GM12864 (cell line): ENCODE measurements around the gene STYXL1.

Source experiments
- DNase-seq: peaks from one replicate; pipeline ENCODE4 v3.0.0-alpha.2; 2011; ENCODE audit warnings: low read depth
- H3K4me3 ChIP-seq: 2 replicates; pipeline ENCODE4 v1.5.1; 2011; ENCODE audit warnings: mild to moderate bottlenecking, low read depth, low read length, control low read depth
- CTCF ChIP-seq: IDR thresholded peaks from 2 replicates; pipeline ENCODE4 v1.5.1; 2011; ENCODE audit warnings: low read depth, mild to moderate bottlenecking, moderate library complexity, low read length, control low read depth, inconsistent platforms; ENCODE audit errors: missing control alignments

STYXL1 gene

GRCh38 chr7:75992083-75992755 is 55.6 kb downstream of the STYXL1 start:
- no peak for TF ChIP-seq CTCF
- no peak for DNase-seq
- no peak overlapping the region for H3K4me3 ChIP-seq

DNA sequence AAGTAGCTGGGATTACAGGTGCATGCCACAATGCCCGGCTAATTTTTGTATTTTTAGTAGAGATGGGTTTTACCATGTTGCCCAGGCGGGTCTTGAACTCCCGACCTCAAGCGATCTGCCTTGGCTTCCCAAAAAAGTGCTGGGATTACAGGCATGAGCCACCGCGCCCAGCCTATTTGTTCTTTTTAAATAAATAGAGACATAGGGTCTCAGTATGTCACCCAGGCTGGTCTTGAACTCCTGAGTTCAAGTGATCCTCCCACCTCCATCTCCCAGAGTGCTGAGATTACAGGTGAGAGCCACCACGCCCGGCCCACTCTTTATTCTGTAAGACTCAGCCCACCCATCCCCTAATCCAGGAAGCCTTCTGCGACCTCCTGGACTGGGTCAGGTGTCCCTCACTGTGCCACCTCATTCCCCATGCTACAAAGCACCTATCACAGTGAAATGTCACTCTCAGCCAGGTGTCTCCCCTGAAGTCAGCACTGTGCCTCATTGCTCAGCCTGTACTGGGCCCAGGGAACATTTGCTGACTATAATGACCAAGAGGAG is 56.2 kb downstream of the STYXL1 start:
- no peak for TF ChIP-seq CTCF
- H3K4me3 ChIP-seq = no peak overlapping the region
- DNase-seq = no peak

DNA sequence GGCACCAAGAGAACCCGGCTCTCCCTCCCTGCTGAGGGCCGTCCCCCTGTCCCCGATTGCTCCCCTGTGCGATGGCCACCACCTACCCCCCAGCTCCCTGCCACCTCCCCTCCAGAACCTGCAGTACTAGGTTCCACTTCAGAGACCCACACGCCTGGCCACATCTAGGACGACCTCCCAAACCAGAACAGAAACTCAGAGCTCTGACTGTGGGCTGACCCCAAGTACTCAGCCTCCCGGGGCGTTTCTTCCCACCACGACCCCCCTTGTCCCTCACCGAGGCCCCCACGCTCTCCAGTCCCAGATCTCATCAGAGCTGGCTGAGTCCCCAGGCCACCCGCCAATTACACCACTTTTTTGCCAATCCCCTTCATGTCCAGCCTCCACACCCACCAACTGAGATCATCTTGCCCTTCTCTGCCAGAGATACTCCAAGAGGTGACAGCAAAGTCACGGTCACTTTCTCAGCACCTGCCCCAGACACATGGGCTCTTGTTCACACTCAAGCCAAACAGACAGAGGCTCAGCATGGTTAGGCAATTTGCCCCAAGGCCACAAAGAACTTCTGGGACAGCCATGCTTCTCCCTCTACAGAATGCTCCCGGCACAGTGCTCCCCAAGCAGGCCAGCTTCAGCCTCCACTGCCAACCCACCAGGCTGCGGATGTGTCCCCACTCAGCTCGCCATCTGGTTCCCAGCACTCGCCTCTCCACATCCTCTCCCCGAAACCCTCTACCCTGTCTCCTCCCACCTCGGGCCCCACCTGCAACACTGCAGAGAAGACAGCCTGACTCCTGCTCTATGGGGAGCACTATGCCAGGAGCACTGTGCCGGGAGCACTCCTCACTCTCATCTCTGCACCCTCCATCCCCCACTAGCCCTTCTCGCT is 58.1 kb downstream of the STYXL1 start:
- TF ChIP-seq CTCF = no peak
- no peak overlapping the region for H3K4me3 ChIP-seq
- DNase-seq = no peak

DNA sequence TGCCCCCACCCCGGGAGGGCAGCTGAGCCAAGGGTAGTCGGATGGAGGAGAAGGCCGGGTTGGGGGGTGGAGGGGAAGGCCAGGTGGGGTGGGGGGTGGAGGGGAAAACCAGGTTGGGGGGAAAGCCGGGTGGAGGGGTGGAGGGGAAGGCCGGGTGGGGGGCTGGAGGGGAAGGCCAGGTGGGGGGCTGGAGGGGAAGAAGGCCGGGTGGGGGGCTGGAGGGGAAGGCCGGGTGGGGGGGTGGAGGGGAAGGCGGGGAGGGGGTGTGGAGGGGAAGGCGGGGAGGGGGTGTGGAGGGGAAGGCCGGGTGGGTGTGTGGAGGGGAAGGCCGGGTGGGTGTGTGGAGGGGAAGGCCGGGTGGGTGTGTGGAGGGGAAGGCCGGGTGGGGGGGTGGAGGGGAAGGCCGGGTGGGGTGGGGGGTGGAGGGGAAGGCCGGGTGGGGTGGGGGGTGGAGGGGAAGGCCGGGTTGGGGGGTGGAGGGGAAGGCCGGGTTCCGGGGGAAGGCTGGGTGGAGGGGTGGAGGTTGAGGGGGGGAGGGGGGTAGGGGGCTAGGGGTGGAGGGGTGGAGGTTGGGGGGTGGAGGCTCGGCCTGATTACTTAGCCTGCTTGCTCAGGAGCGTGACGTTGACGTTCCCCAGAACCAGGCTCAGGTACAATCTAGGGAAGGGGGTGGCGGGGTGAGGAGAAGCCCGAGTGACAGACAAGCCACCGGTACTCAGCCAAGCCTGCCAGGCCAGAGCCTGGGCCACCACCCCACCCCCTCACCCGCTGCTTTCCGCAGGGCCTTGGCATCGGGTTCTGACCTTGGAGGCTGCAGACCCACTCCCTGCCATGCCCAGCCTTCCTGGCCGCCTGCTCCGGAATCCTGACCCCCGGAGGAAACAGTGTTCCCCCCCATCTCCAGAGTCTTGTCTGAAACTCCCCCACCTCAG is 59.0 kb downstream of the STYXL1 start:
- no peak overlapping the region for H3K4me3 ChIP-seq
- no peak for TF ChIP-seq CTCF
- no peak for DNase-seq

DNA sequence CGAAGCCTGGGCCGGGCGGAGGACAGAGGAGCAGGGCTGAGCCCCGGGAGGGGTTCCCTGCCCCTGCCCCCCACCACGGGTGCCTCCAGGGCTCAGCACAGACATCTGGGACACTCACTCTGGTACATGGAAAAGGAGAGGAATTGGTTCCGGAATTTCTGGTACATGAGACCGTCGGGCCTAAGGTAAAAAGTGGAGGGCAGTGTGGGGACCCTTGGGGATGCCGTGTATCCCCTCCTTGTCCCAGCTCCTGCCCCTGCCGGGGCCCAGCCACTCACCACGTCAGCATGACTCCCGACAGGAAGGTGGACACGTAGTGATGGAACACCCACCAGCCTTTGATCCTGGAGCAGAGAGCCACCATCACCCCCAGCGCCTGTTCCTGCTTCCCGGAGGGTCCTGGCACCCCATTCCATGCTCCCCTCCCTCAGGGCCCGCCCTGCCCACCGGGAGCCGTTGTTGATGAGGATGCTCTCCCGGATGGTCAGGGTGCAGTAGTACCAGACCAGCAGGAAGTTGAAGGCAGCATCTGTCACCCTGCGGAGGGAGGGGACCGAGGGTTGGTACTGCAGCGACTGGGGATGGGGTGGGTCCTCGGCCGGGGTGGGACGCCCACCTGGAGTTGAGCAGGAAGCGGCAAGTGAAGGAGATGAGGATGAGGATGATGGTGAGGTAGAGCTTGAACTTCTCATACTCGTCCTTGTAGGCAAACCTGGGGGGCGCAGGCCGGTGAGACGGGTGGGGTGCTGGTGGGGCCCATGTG is 59.8 kb downstream of the STYXL1 start:
- no peak for DNase-seq
- H3K4me3 ChIP-seq = no peak overlapping the region
- TF ChIP-seq CTCF = no peak
